PFSK-1 (cell line): ENCODE measurements around the gene CACNA1A.

Source experiments
- FOXP2 ChIP-seq: optimal IDR thresholded peaks from 2 replicates; pipeline ENCODE3; 2011; ENCODE audit warnings: borderline replicate concordance, control low read depth, inconsistent platforms; ENCODE audit not compliant: insufficient read depth; ENCODE audit errors: extremely low read length, extremely low read depth
- POLR2AphosphoS5 ChIP-seq: IDR thresholded peaks from 2 replicates; pipeline ENCODE4 v1.6.1; 2012; ENCODE audit warnings: low read depth, mild to moderate bottlenecking, control low read depth, low read length, moderate library complexity
- SIN3A ChIP-seq: IDR thresholded peaks from 2 replicates; pipeline ENCODE4 v1.6.1; 2012; ENCODE audit warnings: mild to moderate bottlenecking, low read length, moderate library complexity, borderline replicate concordance; ENCODE audit not compliant: insufficient read depth
- TAF1 ChIP-seq: IDR thresholded peaks from 2 replicates; pipeline ENCODE4 v1.6.1; 2012; ENCODE audit warnings: low read length, control low read depth, borderline replicate concordance; ENCODE audit not compliant: insufficient read depth
- TF ChIP-seq, protein P1 (sequence below), 2 experiments: IDR thresholded peaks; 2 replicates each; pipeline versions ENCODE4 v1.6.1 to v1.8.0; 2011 to 2012; ENCODE audit warnings: low read depth in 2 of 2, low read length in 2 of 2, control low read depth in 1 of 2, inconsistent platforms in 1 of 2, mild to moderate bottlenecking in 1 of 2, moderate library complexity in 1 of 2; ENCODE audit not compliant: insufficient read depth in 1 of 2

CACNA1A gene

GRCh38 chr19:13302526-13303270 lies 203.6 kb downstream of the CACNA1A start:
- TF ChIP-seq, protein P1, sequence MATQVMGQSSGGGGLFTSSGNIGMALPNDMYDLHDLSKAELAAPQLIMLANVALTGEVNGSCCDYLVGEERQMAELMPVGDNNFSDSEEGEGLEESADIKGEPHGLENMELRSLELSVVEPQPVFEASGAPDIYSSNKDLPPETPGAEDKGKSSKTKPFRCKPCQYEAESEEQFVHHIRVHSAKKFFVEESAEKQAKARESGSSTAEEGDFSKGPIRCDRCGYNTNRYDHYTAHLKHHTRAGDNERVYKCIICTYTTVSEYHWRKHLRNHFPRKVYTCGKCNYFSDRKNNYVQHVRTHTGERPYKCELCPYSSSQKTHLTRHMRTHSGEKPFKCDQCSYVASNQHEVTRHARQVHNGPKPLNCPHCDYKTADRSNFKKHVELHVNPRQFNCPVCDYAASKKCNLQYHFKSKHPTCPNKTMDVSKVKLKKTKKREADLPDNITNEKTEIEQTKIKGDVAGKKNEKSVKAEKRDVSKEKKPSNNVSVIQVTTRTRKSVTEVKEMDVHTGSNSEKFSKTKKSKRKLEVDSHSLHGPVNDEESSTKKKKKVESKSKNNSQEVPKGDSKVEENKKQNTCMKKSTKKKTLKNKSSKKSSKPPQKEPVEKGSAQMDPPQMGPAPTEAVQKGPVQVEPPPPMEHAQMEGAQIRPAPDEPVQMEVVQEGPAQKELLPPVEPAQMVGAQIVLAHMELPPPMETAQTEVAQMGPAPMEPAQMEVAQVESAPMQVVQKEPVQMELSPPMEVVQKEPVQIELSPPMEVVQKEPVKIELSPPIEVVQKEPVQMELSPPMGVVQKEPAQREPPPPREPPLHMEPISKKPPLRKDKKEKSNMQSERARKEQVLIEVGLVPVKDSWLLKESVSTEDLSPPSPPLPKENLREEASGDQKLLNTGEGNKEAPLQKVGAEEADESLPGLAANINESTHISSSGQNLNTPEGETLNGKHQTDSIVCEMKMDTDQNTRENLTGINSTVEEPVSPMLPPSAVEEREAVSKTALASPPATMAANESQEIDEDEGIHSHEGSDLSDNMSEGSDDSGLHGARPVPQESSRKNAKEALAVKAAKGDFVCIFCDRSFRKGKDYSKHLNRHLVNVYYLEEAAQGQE (IDR thresholded peaks at IDR 0.05; ENCODE audit: insufficient read depth in 1 of 2, low read depth in 2 of 2, low read length in 2 of 2) = no peak
- TF ChIP-seq TAF1 (no peak), FOXP2 (no peak), SIN3A (no peak), POLR2AphosphoS5 (no peak)

DNA sequence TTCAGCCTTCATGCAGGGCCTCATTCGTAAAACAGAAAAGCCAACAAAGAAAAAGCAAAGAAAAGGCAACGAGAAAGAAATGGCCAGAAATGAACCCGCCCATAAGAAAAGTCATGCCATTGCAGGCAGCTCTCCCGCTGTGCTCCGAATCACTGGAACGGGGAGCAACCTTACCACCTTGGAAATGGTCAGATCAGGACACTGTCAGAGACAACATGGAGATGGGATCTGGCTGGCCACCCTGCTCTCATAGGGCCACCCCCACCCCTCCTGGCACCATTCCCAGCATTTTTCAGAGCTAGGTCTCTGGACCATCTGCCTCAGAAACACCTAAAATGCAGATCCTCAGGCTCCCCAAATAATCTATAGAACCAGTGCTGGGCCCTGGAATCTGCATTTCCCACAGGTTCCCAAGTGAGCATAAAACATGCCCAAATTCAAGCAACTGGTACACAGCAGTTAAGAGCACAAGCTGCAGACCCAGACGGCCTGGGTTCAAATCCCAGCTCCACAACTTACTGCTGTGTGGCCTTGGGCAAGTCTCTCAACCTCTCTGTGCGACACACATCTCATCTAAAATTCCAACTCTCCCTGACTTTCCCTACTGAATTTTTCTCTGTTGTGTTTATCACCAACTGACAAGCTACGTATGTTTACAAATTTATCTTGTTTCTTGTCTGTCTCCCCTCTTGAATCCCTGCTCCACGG lies 204.5 kb downstream of the CACNA1A start:
- TF ChIP-seq POLR2AphosphoS5 (no peak), SIN3A (no peak), FOXP2 (no peak), TAF1 (no peak)
- TF ChIP-seq, protein P1 (IDR thresholded peaks at IDR 0.05; ENCODE audit: insufficient read depth in 1 of 2, low read depth in 2 of 2, low read length in 2 of 2) = no peak

DNA sequence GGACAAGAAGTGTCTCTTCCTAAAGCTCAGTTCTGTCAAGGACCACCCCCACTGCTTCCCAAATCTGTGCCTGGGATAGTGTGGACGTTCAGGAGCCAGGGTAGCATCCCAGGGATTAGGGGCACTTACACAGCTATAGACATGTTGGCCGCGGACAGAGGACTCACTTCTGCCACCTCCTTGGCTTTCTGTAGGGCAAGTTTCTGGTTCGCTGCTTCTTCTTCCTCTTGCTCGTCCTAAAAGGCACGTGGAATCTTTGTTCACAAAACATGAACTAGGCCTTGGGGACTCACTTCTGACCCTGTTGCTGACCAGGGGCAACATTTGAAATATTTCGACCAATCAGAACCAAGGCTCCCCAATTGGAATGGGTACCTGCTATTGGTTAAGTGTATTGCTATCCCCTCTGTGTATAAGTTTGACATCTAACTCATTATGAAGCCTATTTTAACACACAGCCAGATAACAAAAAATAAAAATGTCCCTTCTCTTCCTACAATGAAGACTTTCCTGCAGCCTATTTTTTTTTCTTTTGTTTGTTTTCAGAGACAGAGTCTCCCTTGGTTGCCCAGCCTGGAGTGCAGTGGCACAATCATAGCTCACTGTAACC lies 205.8 kb downstream of the CACNA1A start:
- TF ChIP-seq, protein P1 (IDR thresholded peaks at IDR 0.05; ENCODE audit: insufficient read depth in 1 of 2, low read depth in 2 of 2, low read length in 2 of 2) = no peak
- TF ChIP-seq TAF1 (no peak), FOXP2 (no peak), POLR2AphosphoS5 (no peak), SIN3A (no peak)

- TF ChIP-seq POLR2AphosphoS5 (no peak), FOXP2 (no peak), TAF1 (no peak), SIN3A (no peak)
- TF ChIP-seq, protein P1 (IDR thresholded peaks at IDR 0.05; ENCODE audit: insufficient read depth in 1 of 2, low read depth in 2 of 2, low read length in 2 of 2) = no peak
Observed at GRCh38 chr19:13299838-13300237, 206.4 kb downstream of the CACNA1A start.
